ENCODE measurements around the gene MRFAP1.
A peak's percentile ranks its signal among the peaks of the same experiment; 100 is the strongest.

The MRFAP1 gene

DNA sequence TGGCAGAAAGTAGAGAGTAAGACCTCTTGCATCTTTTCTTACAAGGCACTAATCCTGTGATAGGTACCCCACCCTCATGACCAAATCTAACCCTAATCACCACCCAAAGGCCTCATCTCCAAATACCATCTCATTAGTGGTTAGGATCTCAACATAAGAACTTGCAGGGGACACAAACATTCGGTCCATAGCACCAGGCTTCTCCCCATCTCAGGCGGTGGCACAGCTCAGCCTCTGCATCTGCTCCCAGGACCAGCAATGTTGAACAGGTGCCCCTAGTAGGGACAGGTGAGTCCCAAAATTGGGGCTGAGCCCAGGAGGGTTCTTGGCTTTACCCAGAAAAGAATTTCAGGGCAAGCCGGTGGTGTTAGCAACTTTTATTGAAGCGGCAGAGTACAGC, 8.4 kb upstream of the MRFAP1 start:
- no peak for TF ChIP-seq CTCF (IDR thresholded peaks at IDR 0.05; ENCODE audit: low read depth, low read length)
- DNase-seq (ENCODE audit: low read depth, low spot score), result no peak
- H3K4me3 ChIP-seq (ENCODE audit: low read depth, low read length), result no peak overlapping the region
- in situ Hi-C loops (cut with HindIII; ENCODE audit: low sequenced_read_pairs), result no loop called here

DNA sequence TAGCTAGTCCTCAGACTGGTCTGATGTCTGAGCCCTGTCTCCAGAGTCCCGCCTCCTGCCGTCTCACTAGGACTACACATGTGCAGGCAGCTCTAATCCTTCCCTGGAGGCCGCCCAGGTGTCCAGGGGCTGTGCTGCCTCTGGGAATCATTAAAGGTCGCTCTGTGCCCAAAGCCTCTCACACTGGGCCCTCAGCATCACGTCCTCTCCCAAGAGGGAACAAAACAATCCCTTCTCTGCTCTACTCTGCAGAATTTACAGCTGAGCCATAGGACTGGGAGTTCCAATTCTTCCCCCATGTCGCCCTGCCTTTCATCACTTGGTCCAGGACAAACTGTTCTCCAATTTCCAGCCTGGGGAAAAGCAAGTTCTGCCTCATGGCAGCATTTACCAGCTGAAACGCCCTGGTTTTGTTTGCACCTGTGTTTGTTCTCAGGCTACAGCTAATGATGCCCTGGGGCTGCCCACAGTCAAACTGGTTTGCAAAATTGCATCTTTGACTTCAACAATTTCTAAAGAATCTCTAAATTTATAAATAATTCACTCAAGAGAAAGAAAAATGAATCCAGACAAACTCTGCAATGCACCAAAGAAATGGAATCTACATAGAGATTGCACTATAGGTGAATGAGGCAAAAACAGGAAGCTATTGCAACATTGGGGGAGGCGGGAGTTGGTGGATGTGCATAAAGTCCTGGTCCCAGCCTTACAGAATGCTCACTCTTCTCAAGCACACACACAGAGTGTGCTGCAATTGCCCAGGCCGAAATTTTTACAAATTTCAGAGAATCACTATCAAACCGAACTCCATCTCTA, 7.2 kb upstream of the MRFAP1 start:
- in situ Hi-C loops (cut with HindIII; ENCODE audit: low sequenced_read_pairs), result no loop called here
- no peak for TF ChIP-seq CTCF (IDR thresholded peaks at IDR 0.05; ENCODE audit: low read depth, low read length)
- no peak for DNase-seq (ENCODE audit: low read depth, low spot score)
- H3K4me3 ChIP-seq (ENCODE audit: low read depth, low read length), result no peak overlapping the region

GRCh38 chr4:6634746-6635145, 5.7 kb upstream of the MRFAP1 start:
- no peak for TF ChIP-seq CTCF (IDR thresholded peaks at IDR 0.05; ENCODE audit: low read depth, low read length)
- in situ Hi-C loops (cut with HindIII; ENCODE audit: low sequenced_read_pairs), result no loop called here
- DNase-seq (ENCODE audit: low read depth, low spot score), result no peak

GRCh38 chr4:6639137-6639680, 1.3 kb upstream of the MRFAP1 start:
- no peak overlapping the region for H3K4me3 ChIP-seq (ENCODE audit: low read depth, low read length)
- DNase-seq (ENCODE audit: low read depth, low spot score), result no peak
- in situ Hi-C loops (cut with HindIII; ENCODE audit: low sequenced_read_pairs), result no loop called here
- no peak for TF ChIP-seq CTCF (IDR thresholded peaks at IDR 0.05; ENCODE audit: low read depth, low read length)

More at GRCh38 chr4:6634746-6635145, 5.7 kb upstream of the MRFAP1 start:
- no peak overlapping the region for H3K4me3 ChIP-seq (ENCODE audit: low read depth, low read length)

DNA sequence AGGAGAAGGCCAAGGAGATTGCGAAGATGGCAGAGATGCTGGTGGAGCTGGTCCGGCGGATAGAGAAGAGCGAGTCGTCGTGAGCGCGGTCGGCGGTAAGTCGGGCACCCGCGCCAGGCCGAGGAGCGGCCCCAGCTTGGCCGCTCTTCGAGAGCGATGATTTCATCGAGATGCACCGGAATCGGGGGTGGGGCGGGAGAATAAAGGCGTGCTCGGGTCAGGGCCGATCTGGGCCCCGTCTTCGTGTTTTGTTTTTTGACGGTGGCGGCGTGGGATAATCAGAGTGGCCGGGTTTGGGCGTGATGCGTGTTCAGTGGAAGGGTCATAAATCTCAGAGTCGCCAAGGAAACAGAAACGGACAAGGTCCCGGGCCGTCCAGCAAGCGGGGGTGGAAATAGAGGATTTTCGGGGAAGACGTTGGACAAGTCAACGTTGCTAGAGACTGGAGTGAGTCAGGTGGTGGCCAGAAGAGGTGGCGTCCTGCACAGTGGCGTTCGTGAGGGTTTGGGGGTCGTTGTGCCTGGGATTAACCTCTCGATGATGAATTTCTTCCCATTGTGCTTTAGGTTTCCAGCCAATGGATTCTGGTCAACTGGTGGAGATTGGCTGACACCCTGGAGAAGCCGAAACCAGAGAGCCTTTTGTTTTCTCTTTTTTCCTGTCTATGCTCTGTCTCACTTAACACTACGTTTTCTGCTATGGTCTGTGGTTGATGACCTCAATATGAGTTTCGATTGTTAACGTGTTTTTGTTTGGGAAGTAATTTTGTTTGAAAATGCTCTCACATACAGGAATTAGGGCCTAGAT, 882 bp downstream of the MRFAP1 start:
- in situ Hi-C loops (cut with HindIII; ENCODE audit: low sequenced_read_pairs), result no loop called here
- DNase-seq (ENCODE audit: low read depth, low spot score), result peak; percentile 37
- no peak for TF ChIP-seq CTCF (IDR thresholded peaks at IDR 0.05; ENCODE audit: low read depth, low read length)
- peak overlapping the region; percentile 87 for H3K4me3 ChIP-seq (ENCODE audit: low read depth, low read length)

DNA sequence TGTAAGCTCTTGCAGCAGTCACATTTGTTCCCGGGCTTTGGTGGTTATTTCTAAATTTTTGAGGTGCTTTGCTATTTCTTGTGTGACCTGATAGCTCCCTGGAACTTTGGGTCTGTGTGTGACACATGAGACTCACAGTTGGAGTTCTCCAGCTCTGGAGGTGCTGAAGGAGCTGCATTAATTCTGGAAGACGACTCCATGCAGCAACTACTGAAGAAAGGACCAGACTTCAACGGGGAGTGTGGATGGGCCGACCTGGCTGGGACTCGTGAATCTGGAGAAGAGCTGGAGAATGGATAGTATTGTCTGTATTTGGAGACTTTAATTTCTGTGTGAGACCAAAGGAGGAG, 1.5 kb downstream of the MRFAP1 start:
- in situ Hi-C loops (cut with HindIII; ENCODE audit: low sequenced_read_pairs), result no loop called here
- H3K4me3 ChIP-seq (ENCODE audit: low read depth, low read length), result peak overlapping the region; percentile 87
- DNase-seq (ENCODE audit: low read depth, low spot score), result no peak
- TF ChIP-seq CTCF (IDR thresholded peaks at IDR 0.05; ENCODE audit: low read depth, low read length), result no peak

Measured in astrocyte of the spinal cord (primary cell).